ENCODE data around the gene ADAT3.
"Not testable (repeated sequence)": the region's sequence is repeated elsewhere in the genome, so short reads cannot be mapped to it uniquely, and the experiment has no call there.

Gene ADAT3

DNA sequence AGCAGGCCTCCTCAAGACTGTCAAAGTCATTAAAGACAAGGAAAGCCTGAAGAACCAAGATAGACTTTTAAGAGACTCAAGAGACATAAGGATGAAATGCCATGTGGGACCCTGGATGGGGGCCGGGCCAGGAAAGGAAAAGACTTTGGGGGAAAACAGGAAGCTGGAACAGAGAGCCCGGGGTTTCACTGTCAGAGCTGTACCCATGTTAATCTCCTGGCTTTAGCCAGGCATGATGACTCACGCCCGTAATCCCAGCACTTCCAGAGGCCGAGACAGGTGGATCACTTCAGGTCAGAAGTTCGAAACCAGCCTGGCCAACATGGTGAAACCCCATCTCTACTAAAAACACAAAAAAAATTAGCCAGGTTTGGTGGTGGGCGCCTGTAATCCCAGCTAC lies 36.2 kb upstream of the ADAT3 start:
- H3K4me3 ChIP-seq (ENCODE audit: low read length) = no peak overlapping the region
- no peak for DNase-seq (ENCODE audit: low read depth)
- TF ChIP-seq, protein P1, sequence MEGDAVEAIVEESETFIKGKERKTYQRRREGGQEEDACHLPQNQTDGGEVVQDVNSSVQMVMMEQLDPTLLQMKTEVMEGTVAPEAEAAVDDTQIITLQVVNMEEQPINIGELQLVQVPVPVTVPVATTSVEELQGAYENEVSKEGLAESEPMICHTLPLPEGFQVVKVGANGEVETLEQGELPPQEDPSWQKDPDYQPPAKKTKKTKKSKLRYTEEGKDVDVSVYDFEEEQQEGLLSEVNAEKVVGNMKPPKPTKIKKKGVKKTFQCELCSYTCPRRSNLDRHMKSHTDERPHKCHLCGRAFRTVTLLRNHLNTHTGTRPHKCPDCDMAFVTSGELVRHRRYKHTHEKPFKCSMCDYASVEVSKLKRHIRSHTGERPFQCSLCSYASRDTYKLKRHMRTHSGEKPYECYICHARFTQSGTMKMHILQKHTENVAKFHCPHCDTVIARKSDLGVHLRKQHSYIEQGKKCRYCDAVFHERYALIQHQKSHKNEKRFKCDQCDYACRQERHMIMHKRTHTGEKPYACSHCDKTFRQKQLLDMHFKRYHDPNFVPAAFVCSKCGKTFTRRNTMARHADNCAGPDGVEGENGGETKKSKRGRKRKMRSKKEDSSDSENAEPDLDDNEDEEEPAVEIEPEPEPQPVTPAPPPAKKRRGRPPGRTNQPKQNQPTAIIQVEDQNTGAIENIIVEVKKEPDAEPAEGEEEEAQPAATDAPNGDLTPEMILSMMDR (conservative IDR thresholded peaks at IDR 0.05; ENCODE audit: low read depth, low read length) = no peak

- no peak overlapping the region for H3K4me3 ChIP-seq (ENCODE audit: low read length)
- TF ChIP-seq, protein P1 (conservative IDR thresholded peaks at IDR 0.05; ENCODE audit: low read depth, low read length) = no peak
- no peak for DNase-seq (ENCODE audit: low read depth)
Observed at GRCh38 chr19:1871140-1871597, 34.0 kb upstream of the ADAT3 start.

- DNase-seq (ENCODE audit: low read depth) = no peak
- H3K4me3 ChIP-seq (ENCODE audit: low read length) = no peak overlapping the region
- TF ChIP-seq, protein P1 (conservative IDR thresholded peaks at IDR 0.05; ENCODE audit: low read depth, low read length) = no peak
Observed at GRCh38 chr19:1871630-1872029, 33.6 kb upstream of the ADAT3 start.

DNA sequence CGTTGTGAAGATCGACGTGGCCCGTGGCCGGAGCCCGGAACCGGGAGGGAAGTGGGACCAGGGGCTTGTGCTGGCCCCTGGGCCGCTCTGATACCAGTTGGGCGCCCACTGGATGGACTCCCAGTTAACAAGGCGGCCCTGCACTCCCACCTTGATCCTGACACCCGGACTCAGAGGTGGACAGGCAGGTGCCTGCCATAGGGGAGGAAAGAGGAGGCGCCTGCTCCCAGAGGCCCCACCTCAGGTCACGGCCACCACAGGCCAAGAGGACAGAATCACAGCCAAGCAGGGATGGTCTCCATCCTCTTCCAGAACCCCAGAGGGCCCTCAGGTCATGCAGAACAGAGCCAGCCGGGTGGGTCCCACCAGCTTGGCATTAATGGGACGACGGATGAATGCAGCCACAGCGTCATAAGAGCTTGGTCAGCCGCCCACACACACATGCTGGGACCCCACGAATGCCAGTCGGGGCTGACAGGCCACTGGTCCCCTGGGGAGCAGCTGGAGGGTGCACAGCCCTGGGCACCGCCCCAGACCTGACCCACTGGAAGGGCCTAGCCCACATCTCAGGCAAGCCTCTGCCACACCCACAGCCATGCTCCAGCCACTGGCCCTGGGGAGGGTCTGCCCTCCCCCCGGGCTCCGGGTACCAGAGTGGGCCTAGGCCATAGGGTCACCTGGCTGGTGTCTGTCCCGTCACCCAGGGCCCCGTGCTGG lies 32.2 kb upstream of the ADAT3 start:
- DNase-seq (ENCODE audit: low read depth) = no peak
- no peak overlapping the region for H3K4me3 ChIP-seq (ENCODE audit: low read length)
- TF ChIP-seq, protein P1 (conservative IDR thresholded peaks at IDR 0.05; ENCODE audit: low read depth, low read length) = no peak

GRCh38 chr19:1873524-1874473 lies 31.4 kb upstream of the ADAT3 start:
- no peak for DNase-seq (ENCODE audit: low read depth)
- TF ChIP-seq, protein P1 (conservative IDR thresholded peaks at IDR 0.05; ENCODE audit: low read depth, low read length) = no peak
- H3K4me3 ChIP-seq (ENCODE audit: low read length) = no peak overlapping the region

DNA sequence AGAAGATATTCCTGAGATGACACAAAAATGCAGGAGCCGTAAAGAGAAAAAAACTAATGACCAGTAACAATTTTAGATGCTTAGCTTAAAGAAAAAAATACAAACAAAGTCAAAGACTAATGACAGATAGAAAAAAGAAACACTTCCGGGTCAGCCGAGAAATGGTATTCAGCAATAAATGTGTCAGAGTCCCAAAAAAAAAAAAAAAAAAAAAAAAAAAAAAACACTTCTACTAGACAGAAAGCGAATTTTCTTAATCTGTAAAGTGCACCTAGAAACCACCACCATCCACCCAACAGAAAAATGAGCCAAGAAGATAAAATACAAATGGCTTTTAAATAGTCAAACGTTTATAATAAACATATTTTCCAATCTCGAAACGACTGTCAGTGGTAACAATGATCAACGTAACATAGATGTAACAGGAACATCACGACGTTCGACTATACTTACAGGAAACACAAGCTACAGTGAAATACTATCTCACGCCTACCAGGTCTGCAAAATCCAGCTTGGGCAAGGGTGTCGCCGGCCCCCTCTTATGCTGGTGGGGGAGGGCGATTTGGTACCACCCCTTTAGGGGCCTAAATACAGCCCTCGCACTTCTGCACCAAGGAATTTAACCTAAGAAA lies 30.5 kb upstream of the ADAT3 start:
- DNase-seq (ENCODE audit: low read depth) = no peak

GRCh38 chr19:1875265-1875645 lies 29.9 kb upstream of the ADAT3 start:
- DNase-seq (ENCODE audit: low read depth) = not testable (repeated sequence)
- peak overlapping the region; percentile 89 for H3K4me3 ChIP-seq (ENCODE audit: low read length)

More for the DNA sequence above, 30.5 kb upstream of the ADAT3 start:
- H3K4me3 ChIP-seq (ENCODE audit: low read length) = peak overlapping the region; percentile 89
- TF ChIP-seq, protein P1 (conservative IDR thresholded peaks at IDR 0.05; ENCODE audit: low read depth, low read length) = no peak

Measured in retinal pigment epithelial cell (primary cell).